MG63 (cell line): ENCODE results near the gene SSPN. TPM values are rescaled to one million over a fixed set of nuclear protein-coding genes. Genes with fewer than 3 reads are reported as not detected.
A peak's percentile ranks its signal among the peaks of the same experiment; 100 is the strongest.
"Not testable (repeated sequence)": the region's sequence is repeated elsewhere in the genome, so short reads cannot be mapped to it uniquely, and the experiment has no call there.

Source experiments
- DNase-seq: peaks from one replicate; pipeline ENCODE4 v3.0.0-alpha.2; 2020
- H3K27me3 ChIP-seq: fragments of 250-450 bp; sonication (Bioruptor Pico); 2 replicates; pipeline ENCODE4 v1.5.1; 2020; ENCODE audit warnings: mild to moderate bottlenecking, moderate library complexity
- H3K36me3 ChIP-seq: fragments of 250-450 bp; sonication (Bioruptor Pico); 2 replicates; pipeline ENCODE4 v1.5.1; 2020; ENCODE audit warnings: mild to moderate bottlenecking, moderate library complexity
- H3K4me3 ChIP-seq: fragments of 250-450 bp; sonication (Bioruptor Pico); 2 replicates; pipeline ENCODE4 v1.5.1; 2020; ENCODE audit warnings: mild to moderate bottlenecking, moderate library complexity
- H3K9me3 ChIP-seq: fragments of 250-450 bp; sonication (Bioruptor Pico); 2 replicates; pipeline ENCODE4 v1.5.1; 2020; ENCODE audit warnings: mild to moderate bottlenecking, moderate library complexity
- total RNA-seq: library from RNA; depleted of rRNA; stranded (reverse); fragments of >200 nt; shearing (Covaris generic); gene quantifications from 2 replicates; pipeline ENCODE4 v1.2.3, GENCODE V29; 2014; ENCODE audit warnings: low replicate concordance

Gene SSPN
- total RNA-seq, 1 experiment from 2014 or later = 0.13 TPM

- DNase-seq = no peak
- H3K4me3 ChIP-seq = no peak overlapping the region
- H3K36me3 ChIP-seq = no peaks in the 10 kb centered on the region
- H3K27me3 ChIP-seq = peaks cover 14% of the 10 kb centered on the region; the same call in 1 of the 2 replicates
- H3K9me3 ChIP-seq = no peaks in the 10 kb centered on the region
These were observed 9.9 kb downstream of the SSPN start for GRCh38 chr12:26205298-26205697.

- no peak for DNase-seq
- H3K9me3 ChIP-seq = no peaks in the 10 kb centered on the region
- H3K36me3 ChIP-seq = no peaks in the 10 kb centered on the region
- H3K27me3 ChIP-seq = peaks cover 17% of the 10 kb centered on the region; the same call in 1 of the 2 replicates
- no peak overlapping the region for H3K4me3 ChIP-seq
These were observed 10.6 kb downstream of the SSPN start for GRCh38 chr12:26205941-26206340.

GRCh38 chr12:26211331-26211730 lies 16.0 kb downstream of the SSPN start:
- H3K27me3 ChIP-seq = peaks cover 12% of the 10 kb centered on the region
- DNase-seq = no peak
- no peak overlapping the region for H3K4me3 ChIP-seq
- no peaks in the 10 kb centered on the region for H3K36me3 ChIP-seq
- no peaks in the 10 kb centered on the region for H3K9me3 ChIP-seq

- Histone ChIP-seq H3K27me3 (peaks cover 11% of the 10 kb centered on the region), H3K9me3 (no peaks in the 10 kb centered on the region), H3K4me3 (no peak overlapping the region), H3K36me3 (no peaks in the 10 kb centered on the region)
- no peak for DNase-seq
These were observed 17.0 kb downstream of the SSPN start for GRCh38 chr12:26212396-26212795.

GRCh38 chr12:26212988-26213387 lies 17.6 kb downstream of the SSPN start:
- no peak overlapping the region for H3K4me3 ChIP-seq
- no peak for DNase-seq
- no peaks in the 10 kb centered on the region for H3K36me3 ChIP-seq
- H3K27me3 ChIP-seq = peaks cover 11% of the 10 kb centered on the region
- H3K9me3 ChIP-seq = no peaks in the 10 kb centered on the region

GRCh38 chr12:26214121-26214520 lies 18.7 kb downstream of the SSPN start:
- H3K4me3 ChIP-seq = no peak overlapping the region
- no peak for DNase-seq
- no peaks in the 10 kb centered on the region for H3K9me3 ChIP-seq
- H3K36me3 ChIP-seq = no peaks in the 10 kb centered on the region
- H3K27me3 ChIP-seq = peaks cover 11% of the 10 kb centered on the region

- no peak for DNase-seq
- Histone ChIP-seq H3K36me3 (no peaks in the 10 kb centered on the region), H3K27me3 (peaks cover 2% of the 10 kb centered on the region; the same call in 1 of the 2 replicates), H3K4me3 (no peak overlapping the region), H3K9me3 (no peaks in the 10 kb centered on the region)
These were observed 24.4 kb downstream of the SSPN start for GRCh38 chr12:26219736-26220135.

- H3K27me3 ChIP-seq = peaks cover 10% of the 10 kb centered on the region
- no peak for DNase-seq
- no peaks in the 10 kb centered on the region for H3K36me3 ChIP-seq
- no peak overlapping the region for H3K4me3 ChIP-seq
- no peaks in the 10 kb centered on the region for H3K9me3 ChIP-seq
These were observed 29.3 kb downstream of the SSPN start for GRCh38 chr12:26224657-26225056.

GRCh38 chr12:26226122-26226521 lies 30.7 kb downstream of the SSPN start:
- no peaks in the 10 kb centered on the region for H3K9me3 ChIP-seq
- H3K4me3 ChIP-seq = no peak overlapping the region
- peaks cover 10% of the 10 kb centered on the region for H3K27me3 ChIP-seq
- no peaks in the 10 kb centered on the region for H3K36me3 ChIP-seq
- no peak for DNase-seq

GRCh38 chr12:26226629-26227360 lies 31.4 kb downstream of the SSPN start:
- no peaks in the 10 kb centered on the region for H3K9me3 ChIP-seq
- H3K36me3 ChIP-seq = no peaks in the 10 kb centered on the region
- H3K27me3 ChIP-seq = peaks cover 10% of the 10 kb centered on the region
- peak; percentile 19 for DNase-seq
- H3K4me3 ChIP-seq = peak overlapping the region; percentile 25

- Histone ChIP-seq H3K36me3 (no peaks in the 10 kb centered on the region), H3K27me3 (peaks cover 10% of the 10 kb centered on the region), H3K4me3 (no peak overlapping the region; the same call in 1 of the 2 replicates), H3K9me3 (no peaks in the 10 kb centered on the region)
- no peak for DNase-seq
These were observed 32.0 kb downstream of the SSPN start for GRCh38 chr12:26227361-26227745.

GRCh38 chr12:26229910-26230309 lies 34.5 kb downstream of the SSPN start:
- Histone ChIP-seq H3K27me3 (peaks cover 10% of the 10 kb centered on the region), H3K4me3 (no peak overlapping the region), H3K9me3 (no peaks in the 10 kb centered on the region), H3K36me3 (no peaks in the 10 kb centered on the region)
- no peak for DNase-seq

- Histone ChIP-seq H3K9me3 (no peaks in the 10 kb centered on the region), H3K36me3 (no peaks in the 10 kb centered on the region), H3K27me3 (peaks cover 6% of the 10 kb centered on the region), H3K4me3 (no peak overlapping the region)
- no peak for DNase-seq
These were observed 36.1 kb downstream of the SSPN start for GRCh38 chr12:26231470-26231869.

- no peak overlapping the region for H3K4me3 ChIP-seq
- DNase-seq = no peak
- H3K27me3 ChIP-seq = peaks cover 4% of the 10 kb centered on the region
- H3K36me3 ChIP-seq = no peaks in the 10 kb centered on the region
- H3K9me3 ChIP-seq = no peaks in the 10 kb centered on the region
These were observed 36.5 kb downstream of the SSPN start for GRCh38 chr12:26231921-26232320.

- Histone ChIP-seq H3K9me3 (no peaks in the 10 kb centered on the region), H3K36me3 (no peaks in the 10 kb centered on the region), H3K27me3 (no peaks in the 10 kb centered on the region), H3K4me3 (no peak overlapping the region)
- no peak for DNase-seq
These were observed 38.3 kb downstream of the SSPN start for GRCh38 chr12:26233631-26234030.

- H3K4me3 ChIP-seq, DNase-seq, H3K9me3 ChIP-seq, H3K27me3 ChIP-seq, H3K36me3 ChIP-seq: not testable (repeated sequence)
These were observed 40.1 kb downstream of the SSPN start for GRCh38 chr12:26235465-26235864.

- DNase-seq = no peak
- Histone ChIP-seq H3K4me3 (no peak overlapping the region), H3K36me3 (no peaks in the 10 kb centered on the region), H3K9me3 (no peaks in the 10 kb centered on the region), H3K27me3 (no peaks in the 10 kb centered on the region)
These were observed 43.2 kb downstream of the SSPN start for GRCh38 chr12:26238341-26239121.
